Right atrium auricular region (tissue), 2 donors: ENCODE measurements around the gene KRT39. TPM values are rescaled to one million over a fixed set of nuclear protein-coding genes. Genes with fewer than 3 reads are reported as not detected.

Experiments used
- DNase-seq: peaks from one replicate; pipeline ENCODE4 v3.0.0-alpha.2; 2019; ENCODE audit warnings: low spot score
- H3K27ac ChIP-seq, 2 donors: fragments of 200-600 bp; sonication (generic); 1 replicate in 1 of 2; 2 replicates in 1 of 2; pipeline ENCODE4 v1.5.1; 2016 to 2019
- H3K27me3 ChIP-seq, 2 donors: fragments of 200-600 bp; sonication (generic); one replicate each; pipeline versions ENCODE4 v1.5.1 to v1.6.0; 2017 to 2019
- H3K36me3 ChIP-seq: fragments of 200-600 bp; sonication (generic); one replicate; pipeline ENCODE4 v1.5.1; 2016
- H3K4me1 ChIP-seq, 2 donors: fragments of 200-600 bp; sonication (generic); one replicate each; pipeline versions ENCODE4 v1.5.1 to v1.6.0; 2017 to 2019
- H3K4me3 ChIP-seq, 2 donors: fragments of 200-600 bp; sonication (generic); 1 replicate in 1 of 2; 2 replicates in 1 of 2; pipeline ENCODE4 v1.5.1; 2017 to 2019; ENCODE audit warnings: mild to moderate bottlenecking in 1 of 2, moderate library complexity in 1 of 2
- H3K9me3 ChIP-seq, 2 donors: fragments of 200-600 bp; sonication (generic); one replicate each; pipeline ENCODE4 v1.5.1; 2019
- CTCF ChIP-seq, 2 donors: fragments of 200-600 bp; sonication (generic); IDR thresholded peaks; one replicate each; pipeline ENCODE4 v1.5.1; 2019; ENCODE audit warnings: antibody characterized with exemption in 2 of 2
- total RNA-seq, 2 donors: library from RNA; depleted of rRNA; stranded (reverse); fragments of >200 nt; gene quantifications; one replicate each; pipeline ENCODE4 v1.1.0, GENCODE V29; 2016

KRT39 gene
- total RNA-seq, 2 donors from 2014 or later = not detected

DNA sequence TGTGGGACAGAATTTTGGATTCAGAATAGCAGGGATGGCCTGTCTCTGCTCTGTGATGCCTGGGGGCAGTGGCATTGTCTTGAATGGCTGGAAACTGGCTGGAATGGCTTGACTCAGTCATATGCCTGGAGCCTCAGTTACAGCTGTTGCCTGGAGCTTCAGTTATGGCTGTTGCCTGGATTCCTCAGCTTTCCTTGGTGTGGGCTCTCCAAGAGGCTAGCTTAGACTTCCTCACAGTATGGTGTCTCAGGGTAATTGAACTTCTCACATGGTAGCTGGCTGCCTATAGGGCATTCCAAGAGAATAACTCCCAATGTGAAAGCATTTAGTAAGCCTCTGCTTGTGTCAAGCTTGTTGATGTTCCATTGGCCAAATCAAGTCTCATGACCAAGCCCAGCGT is 50.4 kb downstream of the KRT39 start:
- H3K9me3 ChIP-seq = no peaks in the 10 kb centered on the region
- no peak for DNase-seq
- H3K4me1 ChIP-seq = no peaks in the 10 kb centered on the region
- no peak overlapping the region for H3K4me3 ChIP-seq
- TF ChIP-seq CTCF (IDR thresholded peaks at IDR 0.05) = no peak
- no peak overlapping the region for H3K27ac ChIP-seq
- no peaks in the 10 kb centered on the region for H3K36me3 ChIP-seq
- no peaks in the 10 kb centered on the region for H3K27me3 ChIP-seq

DNA sequence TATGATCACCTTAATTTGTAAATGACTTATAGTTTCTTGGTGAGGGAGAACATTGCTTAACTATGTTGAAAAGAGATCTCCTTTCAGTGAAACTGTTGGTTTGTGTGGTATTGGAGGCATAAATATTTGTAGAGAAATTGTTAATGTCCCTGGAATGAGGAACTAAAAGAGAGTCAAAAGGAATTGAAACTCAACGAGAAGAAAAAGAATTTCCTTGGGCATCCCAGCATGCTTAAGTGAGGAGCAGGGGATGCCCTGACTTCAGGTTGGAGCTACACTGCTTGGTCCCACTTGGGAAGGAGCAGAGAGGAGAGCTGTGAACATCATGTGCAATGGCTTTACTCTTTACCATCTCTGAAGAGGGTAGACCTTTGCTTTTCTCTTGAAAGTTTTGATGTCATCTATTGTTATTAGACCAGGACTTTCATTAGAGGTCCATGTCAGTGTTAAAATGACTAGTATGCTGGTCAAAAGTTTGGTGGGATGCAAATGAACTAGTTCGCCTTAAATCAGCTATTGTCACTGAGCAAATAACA is 51.0 kb downstream of the KRT39 start:
- no peak overlapping the region for H3K4me3 ChIP-seq
- TF ChIP-seq CTCF (IDR thresholded peaks at IDR 0.05) = no peak
- no peak overlapping the region for H3K27ac ChIP-seq
- no peaks in the 10 kb centered on the region for H3K9me3 ChIP-seq
- no peaks in the 10 kb centered on the region for H3K36me3 ChIP-seq
- DNase-seq = no peak
- H3K27me3 ChIP-seq = no peaks in the 10 kb centered on the region
- H3K4me1 ChIP-seq = no peaks in the 10 kb centered on the region

DNA sequence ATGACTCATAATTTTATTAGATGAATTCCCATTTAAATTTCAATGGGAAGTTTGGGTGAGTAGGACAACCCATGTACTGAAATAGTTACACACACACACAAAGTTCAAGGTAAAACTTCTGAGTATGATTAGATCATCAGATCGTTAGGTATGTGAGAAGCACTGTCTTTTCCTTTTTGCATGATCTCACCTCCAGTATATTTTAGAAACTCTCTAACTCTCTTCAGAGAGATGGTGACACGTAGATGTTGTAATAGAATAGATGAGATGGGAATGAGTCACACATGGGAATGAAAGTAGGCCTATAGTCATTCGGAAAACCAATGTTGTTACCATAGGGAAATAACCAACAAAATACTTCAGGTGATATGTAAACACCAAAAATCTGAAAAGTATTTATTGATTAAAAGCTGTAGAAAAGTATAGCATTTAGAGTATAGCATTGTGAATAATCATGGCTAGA is 51.5 kb downstream of the KRT39 start:
- H3K9me3 ChIP-seq = no peaks in the 10 kb centered on the region
- H3K4me3 ChIP-seq = no peak overlapping the region
- no peak for TF ChIP-seq CTCF (IDR thresholded peaks at IDR 0.05)
- no peaks in the 10 kb centered on the region for H3K27me3 ChIP-seq
- no peak for DNase-seq
- no peaks in the 10 kb centered on the region for H3K36me3 ChIP-seq
- no peak overlapping the region for H3K27ac ChIP-seq
- no peaks in the 10 kb centered on the region for H3K4me1 ChIP-seq

GRCh38 chr17:40914075-40914855 is 52.5 kb downstream of the KRT39 start:
- no peak for TF ChIP-seq CTCF (IDR thresholded peaks at IDR 0.05)

DNA sequence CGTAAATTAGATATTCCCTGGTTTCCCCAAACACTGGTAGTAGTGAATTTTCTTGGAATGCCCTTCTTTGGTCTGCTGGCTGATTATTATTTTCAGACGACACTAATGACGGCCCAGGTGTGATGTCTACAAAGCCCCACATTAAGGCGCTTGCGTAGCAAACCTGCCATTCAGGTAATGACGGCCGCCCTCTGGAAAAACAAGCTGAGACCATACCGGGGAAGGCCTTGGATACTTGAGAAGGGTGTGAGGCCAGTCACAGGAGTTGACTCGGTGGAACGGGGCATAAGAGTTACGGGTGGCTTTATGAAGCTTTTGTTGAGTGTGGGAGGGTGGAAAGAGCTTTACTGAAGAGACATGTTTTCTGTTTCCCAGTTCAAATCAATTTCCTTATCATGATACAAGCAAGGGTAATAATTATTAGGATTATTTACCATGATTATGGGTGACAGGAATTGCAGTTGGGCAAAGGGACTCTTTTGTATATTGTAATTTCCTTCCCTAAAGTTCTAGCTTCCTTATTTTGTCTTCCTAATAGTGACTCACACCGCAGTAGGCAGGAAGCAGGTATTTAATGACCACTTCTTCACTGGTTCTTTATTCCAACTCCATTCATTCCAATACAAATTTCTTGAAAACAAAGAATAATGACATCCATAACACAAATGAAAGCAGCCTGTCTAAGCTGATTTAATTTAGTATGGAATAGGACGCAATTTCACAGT is 54.1 kb downstream of the KRT39 start:
- Histone ChIP-seq H3K4me1 (peaks cover 0 to 5% of the 10 kb centered on the region in 2 donors), H3K27me3 (no peaks in the 10 kb centered on the region), H3K9me3 (no peaks in the 10 kb centered on the region), H3K4me3 (no peak overlapping the region), H3K36me3 (no peaks in the 10 kb centered on the region), H3K27ac (no peak overlapping the region)
- no peak for TF ChIP-seq CTCF (IDR thresholded peaks at IDR 0.05)
- DNase-seq = no peak

More at GRCh38 chr17:40914075-40914855, 52.5 kb downstream of the KRT39 start:
- Histone ChIP-seq H3K9me3 (no peaks in the 10 kb centered on the region), H3K4me1 (peaks cover 0 to 5% of the 10 kb centered on the region in 2 donors), H3K36me3 (no peaks in the 10 kb centered on the region), H3K27ac (no peak overlapping the region), H3K27me3 (no peaks in the 10 kb centered on the region), H3K4me3 (no peak overlapping the region)
- no peak for DNase-seq
